Renal cortical epithelial cell (primary cell): ENCODE results near the gene STK26. TPM values are rescaled to one million over a fixed set of nuclear protein-coding genes. Genes with fewer than 3 reads are reported as not detected.
"Not testable (repeated sequence)": the region's sequence is repeated elsewhere in the genome, so short reads cannot be mapped to it uniquely, and the experiment has no call there.

Source experiments
- DNase-seq: peaks from one replicate; pipeline ENCODE4 v3.0.0-alpha.2; 2011; ENCODE audit warnings: low read depth
- total RNA-seq: library from RNA; depleted of rRNA; stranded (reverse); fragments of >200 nt; gene quantifications from 2 replicates; pipeline ENCODE4 v1.2.3, GENCODE V29; 2014

STK26 gene
- 20.8 and 75.0 TPM in 2 replicates for total RNA-seq

- no peak for DNase-seq
Measured at GRCh38 chrX:132022967-132023895, at the start of gene STK26. TSS of gene STK26 (plus strand) at chrX:132023302. CDS start at chrX:132023618, 316 bp downstream.

- DNase-seq: no peak
Measured at GRCh38 chrX:131975851-131976250, 47.3 kb upstream of the STK26 start.

GRCh38 chrX:131977619-131978018, 45.5 kb upstream of the STK26 start:
- no peak for DNase-seq

- DNase-seq: no peak
Measured at GRCh38 chrX:131979116-131979515, 44.0 kb upstream of the STK26 start.

- no peak for DNase-seq
Measured at GRCh38 chrX:131985526-131986049, 37.5 kb upstream of the STK26 start.

GRCh38 chrX:131987252-131987651, 35.9 kb upstream of the STK26 start:
- no peak for DNase-seq

- no peak for DNase-seq
Measured at GRCh38 chrX:131988236-131988635, 34.9 kb upstream of the STK26 start.

GRCh38 chrX:132001127-132001526, 22.0 kb upstream of the STK26 start:
- DNase-seq: peak; percentile 14

- DNase-seq: no peak
Measured at GRCh38 chrX:132004728-132005127, 18.4 kb upstream of the STK26 start.

GRCh38 chrX:132009350-132009749, 13.8 kb upstream of the STK26 start:
- no peak for DNase-seq

- not testable (repeated sequence) for DNase-seq
Measured at GRCh38 chrX:132010213-132010612, 12.9 kb upstream of the STK26 start.

- DNase-seq: no peak
Measured at GRCh38 chrX:132015875-132016274, 7.2 kb upstream of the STK26 start.

GRCh38 chrX:132016628-132017430, 6.3 kb upstream of the STK26 start:
- no peak for DNase-seq

- DNase-seq: no peak
Measured at GRCh38 chrX:132017431-132018185, 5.5 kb upstream of the STK26 start.

GRCh38 chrX:132022198-132022966, 720 bp upstream of the STK26 start:
- DNase-seq: no peak

GRCh38 chrX:132023896-132024386, 839 bp downstream of the STK26 start:
- no peak for DNase-seq

- DNase-seq: no peak
Measured at GRCh38 chrX:132025041-132025440, 1.9 kb downstream of the STK26 start.

GRCh38 chrX:132030264-132030663, 7.2 kb downstream of the STK26 start:
- no peak for DNase-seq

- no peak for DNase-seq
Measured at GRCh38 chrX:132031867-132032266, 8.8 kb downstream of the STK26 start.

GRCh38 chrX:132033166-132033565, 10.1 kb downstream of the STK26 start:
- no peak for DNase-seq

GRCh38 chrX:132034648-132035047, 11.5 kb downstream of the STK26 start:
- no peak for DNase-seq
